Measurements from ENCODE around the gene MSL1. TPM values are rescaled to one million over a fixed set of nuclear protein-coding genes. Genes with fewer than 3 reads are reported as not detected.
A peak's percentile ranks its signal among the peaks of the same experiment; 100 is the strongest.

Gene MSL1
- total RNA-seq, 1 donor, result 64.1 TPM

DNA sequence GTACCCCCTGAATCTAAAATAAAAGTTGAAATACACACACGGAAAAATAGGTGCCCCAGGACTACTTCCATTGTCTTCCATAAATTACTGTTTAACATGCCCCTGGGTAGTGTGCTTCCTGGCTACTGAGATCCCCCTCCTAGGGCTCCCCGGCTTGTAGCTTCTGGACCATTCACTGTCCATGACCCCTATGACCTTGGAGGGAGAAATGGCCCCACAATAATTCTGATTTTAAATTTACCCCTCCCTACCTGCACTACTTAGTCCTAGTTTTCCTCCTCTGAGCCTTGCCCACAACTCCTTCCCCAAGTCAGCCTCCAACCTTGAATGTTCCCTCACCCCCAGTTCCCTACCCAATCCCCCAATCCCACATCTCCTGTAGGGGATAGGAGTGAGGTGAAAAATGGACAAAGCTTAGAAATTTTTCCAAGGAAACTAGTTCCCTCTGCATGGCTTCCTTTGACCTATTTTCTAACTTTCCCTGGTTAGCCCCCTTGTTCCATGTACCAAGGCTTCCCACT is 9.5 kb upstream of the MSL1 start:
- TF ChIP-seq, protein P1, sequence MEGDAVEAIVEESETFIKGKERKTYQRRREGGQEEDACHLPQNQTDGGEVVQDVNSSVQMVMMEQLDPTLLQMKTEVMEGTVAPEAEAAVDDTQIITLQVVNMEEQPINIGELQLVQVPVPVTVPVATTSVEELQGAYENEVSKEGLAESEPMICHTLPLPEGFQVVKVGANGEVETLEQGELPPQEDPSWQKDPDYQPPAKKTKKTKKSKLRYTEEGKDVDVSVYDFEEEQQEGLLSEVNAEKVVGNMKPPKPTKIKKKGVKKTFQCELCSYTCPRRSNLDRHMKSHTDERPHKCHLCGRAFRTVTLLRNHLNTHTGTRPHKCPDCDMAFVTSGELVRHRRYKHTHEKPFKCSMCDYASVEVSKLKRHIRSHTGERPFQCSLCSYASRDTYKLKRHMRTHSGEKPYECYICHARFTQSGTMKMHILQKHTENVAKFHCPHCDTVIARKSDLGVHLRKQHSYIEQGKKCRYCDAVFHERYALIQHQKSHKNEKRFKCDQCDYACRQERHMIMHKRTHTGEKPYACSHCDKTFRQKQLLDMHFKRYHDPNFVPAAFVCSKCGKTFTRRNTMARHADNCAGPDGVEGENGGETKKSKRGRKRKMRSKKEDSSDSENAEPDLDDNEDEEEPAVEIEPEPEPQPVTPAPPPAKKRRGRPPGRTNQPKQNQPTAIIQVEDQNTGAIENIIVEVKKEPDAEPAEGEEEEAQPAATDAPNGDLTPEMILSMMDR (IDR thresholded peaks at IDR 0.05; ENCODE audit: insufficient read depth, low read length), result no peak
- no peak for DNase-seq (ENCODE audit: low read depth)
- no peak overlapping the region for H3K4me3 ChIP-seq (ENCODE audit: low read depth, low read length)

DNA sequence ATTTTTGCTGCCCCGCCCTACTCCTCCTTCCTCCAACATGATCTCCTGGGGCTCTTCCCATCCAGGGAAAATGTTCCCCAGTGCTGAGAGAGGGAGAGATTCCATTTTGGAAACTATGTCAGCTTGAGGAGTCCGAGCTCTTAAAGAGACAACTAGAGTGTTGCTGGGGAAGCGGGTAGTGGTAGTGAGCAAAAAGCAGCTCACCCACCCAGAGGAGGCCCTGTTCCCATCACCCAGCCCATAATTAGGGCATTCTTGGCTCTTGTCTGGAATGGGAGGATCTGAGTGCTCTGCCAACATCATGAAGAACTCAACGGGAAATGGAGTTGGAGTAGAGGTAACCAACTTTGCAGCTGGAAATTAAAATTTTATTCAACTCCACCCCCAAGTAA is 9.1 kb upstream of the MSL1 start:
- TF ChIP-seq, protein P1 (IDR thresholded peaks at IDR 0.05; ENCODE audit: insufficient read depth, low read length), result no peak
- H3K4me3 ChIP-seq (ENCODE audit: low read depth, low read length), result peak overlapping the region; percentile 29
- DNase-seq (ENCODE audit: low read depth), result no peak

DNA sequence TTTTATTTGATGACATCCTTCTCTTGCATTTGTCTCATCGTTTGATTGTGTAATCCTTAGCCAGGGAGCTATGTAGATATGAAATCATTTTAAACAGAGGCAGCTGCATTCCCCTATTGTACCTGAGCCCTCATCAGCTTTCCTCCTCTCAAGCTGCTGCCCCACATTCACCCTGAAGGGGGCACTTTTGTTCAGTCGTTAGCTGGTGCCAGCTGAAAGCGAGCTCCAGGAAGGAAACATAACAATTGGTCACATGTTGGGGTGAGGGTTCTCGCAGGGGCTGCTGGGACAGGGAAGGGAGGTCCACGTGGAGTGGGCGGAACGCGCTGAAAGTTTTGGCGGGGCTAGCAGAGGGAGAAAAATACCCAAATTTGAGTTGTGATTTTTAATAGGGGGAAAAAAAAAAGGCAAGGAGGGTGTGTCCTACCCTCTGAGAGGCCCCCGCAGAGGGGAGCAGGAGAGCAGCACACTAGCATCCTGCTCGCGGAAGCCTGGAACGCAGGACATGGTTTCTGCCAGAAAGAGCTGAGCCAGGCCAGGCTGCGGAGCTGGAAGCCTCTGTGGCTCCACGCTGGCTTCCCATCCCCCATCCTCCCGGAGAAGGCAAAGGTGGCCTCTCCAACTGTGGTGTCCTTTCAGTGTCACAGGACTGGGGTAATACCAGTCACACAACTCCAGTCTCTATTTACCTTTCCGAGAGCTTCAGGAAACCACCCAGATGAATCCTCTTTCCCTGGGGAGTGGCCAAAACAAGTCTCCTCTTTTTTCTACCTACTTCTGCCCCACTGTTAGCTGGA is 8.5 kb upstream of the MSL1 start:
- TF ChIP-seq, protein P1 (IDR thresholded peaks at IDR 0.05; ENCODE audit: insufficient read depth, low read length), result peak; percentile 89

DNA sequence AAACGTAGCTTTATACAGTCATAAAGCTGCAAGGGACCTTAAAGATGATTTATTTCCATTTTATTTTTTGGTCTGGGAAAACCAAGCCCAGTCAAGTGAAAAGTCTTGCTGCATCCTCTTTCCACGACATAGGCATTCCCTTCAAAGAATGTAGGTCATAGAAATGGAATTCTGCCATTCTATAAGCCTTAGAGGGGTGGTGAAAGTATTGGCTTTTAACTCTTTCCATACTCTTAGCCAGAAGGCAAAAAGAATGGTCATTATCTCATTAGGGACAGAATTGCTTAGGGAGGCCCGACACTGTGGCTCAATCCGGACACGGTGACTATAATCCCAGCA is 7.9 kb upstream of the MSL1 start:
- TF ChIP-seq, protein P1 (IDR thresholded peaks at IDR 0.05; ENCODE audit: insufficient read depth, low read length), result no peak
- peak; percentile 50 for DNase-seq (ENCODE audit: low read depth)
- peak overlapping the region; percentile 54 for H3K4me3 ChIP-seq (ENCODE audit: low read depth, low read length)

More for the DNA sequence above, 8.5 kb upstream of the MSL1 start:
- peak overlapping the region; percentile 54 for H3K4me3 ChIP-seq (ENCODE audit: low read depth, low read length)
- DNase-seq (ENCODE audit: low read depth), result peak; percentile 98

DNA sequence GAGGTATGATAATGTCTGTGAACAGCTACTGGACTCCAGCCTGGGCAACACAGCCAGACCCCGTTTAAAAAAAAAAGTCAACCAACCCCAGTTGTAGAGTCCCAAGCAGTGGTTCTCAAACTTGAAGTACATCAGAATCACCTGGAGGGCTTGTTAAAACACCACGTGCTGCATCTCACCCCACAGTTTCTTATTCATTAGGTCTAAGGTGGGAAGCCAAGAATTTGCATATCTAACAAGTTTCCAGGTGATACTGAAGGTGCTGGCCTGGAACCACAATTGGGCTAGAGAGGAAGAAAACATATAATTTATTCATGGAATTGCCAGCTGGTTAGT is 6.7 kb upstream of the MSL1 start:
- H3K4me3 ChIP-seq (ENCODE audit: low read depth, low read length), result no peak overlapping the region
- DNase-seq (ENCODE audit: low read depth), result no peak
- TF ChIP-seq, protein P1 (IDR thresholded peaks at IDR 0.05; ENCODE audit: insufficient read depth, low read length), result no peak

DNA sequence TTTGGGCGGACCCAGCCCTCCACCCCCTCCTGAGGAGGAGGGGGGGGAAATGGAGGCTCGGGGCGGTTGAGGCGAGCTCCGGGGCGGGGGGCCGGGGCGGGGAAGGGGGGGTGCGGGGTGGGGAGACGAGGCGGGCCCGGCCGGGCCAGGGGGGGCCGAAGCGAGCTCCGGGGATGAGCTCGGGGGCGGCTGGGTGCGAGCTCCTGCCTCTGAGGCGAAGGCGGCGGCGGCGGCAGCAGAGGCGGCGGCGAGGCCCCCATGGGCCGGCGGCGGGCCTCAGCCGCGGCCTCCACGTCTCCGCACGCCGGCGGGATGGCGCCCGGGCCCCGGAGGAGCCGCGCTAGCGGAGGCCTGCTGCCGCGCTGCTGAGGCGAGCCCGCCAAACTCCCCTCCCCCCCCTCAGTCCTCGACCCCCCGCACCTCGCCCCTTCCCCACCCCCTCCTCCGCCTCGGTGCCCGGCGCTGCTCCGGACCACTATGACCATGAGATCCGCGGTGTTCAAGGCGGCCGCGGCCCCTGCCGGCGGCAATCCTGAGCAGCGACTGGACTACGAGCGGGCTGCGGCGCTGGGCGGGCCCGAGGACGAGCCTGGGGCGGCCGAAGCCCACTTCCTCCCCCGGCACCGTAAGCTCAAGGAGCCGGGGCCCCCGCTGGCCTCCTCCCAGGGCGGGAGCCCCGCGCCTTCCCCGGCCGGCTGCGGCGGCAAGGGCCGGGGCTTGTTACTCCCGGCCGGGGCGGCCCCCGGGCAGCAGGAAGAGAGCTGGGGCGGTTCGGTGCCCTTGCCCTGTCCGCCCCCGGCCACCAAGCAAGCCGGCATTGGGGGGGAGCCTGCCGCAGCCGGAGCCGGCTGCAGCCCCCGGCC is 596 bp downstream of the MSL1 start:
- H3K4me3 ChIP-seq (ENCODE audit: low read depth, low read length), result peak overlapping the region; percentile 96
- DNase-seq (ENCODE audit: low read depth), result no peak
- TF ChIP-seq, protein P1 (IDR thresholded peaks at IDR 0.05; ENCODE audit: insufficient read depth, low read length), result peak; percentile 41
